ENCODE results near the gene IDNK. TPM values are rescaled to one million over a fixed set of nuclear protein-coding genes. Genes with fewer than 3 reads are reported as not detected.

The IDNK gene
- total RNA-seq, 1 donor from 2014 or later = 6.1 TPM

DNA sequence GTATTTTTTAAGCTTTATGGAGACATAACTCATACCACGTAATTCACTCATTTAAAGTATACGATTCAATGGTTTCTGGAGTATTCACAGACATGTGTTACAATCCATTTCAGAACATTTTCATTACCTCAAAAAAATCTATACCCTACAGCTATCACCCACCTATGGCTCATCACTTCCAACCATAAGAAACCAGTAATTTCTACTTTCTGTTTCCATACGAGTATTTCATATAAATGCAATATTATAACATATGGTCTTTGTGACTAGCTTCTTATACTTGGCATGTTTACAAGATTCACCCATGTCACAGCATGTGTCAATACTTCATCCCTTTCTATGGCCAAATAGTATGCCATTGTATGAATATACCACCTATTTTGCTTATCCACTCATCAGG is 66.0 kb downstream of the IDNK start:
- DNase-seq (ENCODE audit: low spot score) = no peak

DNA sequence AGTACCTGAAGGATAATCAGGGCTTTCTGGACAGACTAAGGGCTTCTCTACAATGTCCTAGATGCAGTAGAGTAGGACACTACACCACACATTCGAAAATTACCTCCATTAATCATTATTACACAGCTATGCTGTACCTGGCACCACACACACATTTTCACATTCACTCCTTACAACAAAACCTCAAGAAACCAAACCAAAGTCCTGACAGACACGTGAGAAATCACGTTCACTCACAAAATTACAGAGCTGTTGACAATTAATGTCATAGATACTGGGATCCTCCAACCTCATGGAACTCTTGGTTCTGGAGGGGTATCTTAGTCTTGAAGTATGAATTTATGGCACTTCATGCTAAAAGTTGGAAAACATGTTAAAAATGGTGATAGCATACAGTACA is 68.5 kb downstream of the IDNK start:
- DNase-seq (ENCODE audit: low spot score) = no peak

Other genes with a start within 250 kb of the IDNK start
- 11.7 TPM for gene FRMD3, start 84.7 kb upstream of the IDNK start, total RNA-seq
- gene UBQLN1, start 84.8 kb downstream of the IDNK start, total RNA-seq = 108 TPM
- gene GKAP1, start 194.6 kb downstream of the IDNK start, total RNA-seq = 8.1 TPM

Measured in mesenteric fat pad (tissue), 1 donor.